HEK293 (cell line): ENCODE data around the gene BCL6B.

Experiments
- CTCF ChIA-PET: fragments of 350-600 bp; formaldehyde crosslinking; extraction: SDS; loops from one replicate; lab custom pipeline; 2021; ENCODE audit warnings: antibody characterized with exemption; lab: Yijun Ruan, JAX
- POLR2A ChIA-PET: fragments of 300-600 bp; formaldehyde crosslinking; extraction: SDS; loops from one replicate; lab custom pipeline; 2020; ENCODE audit warnings: antibody characterized with exemption, inconsistent platforms; lab: Yijun Ruan, JAX
- H3K27ac ChIP-seq: fragments of 200-500 bp; sonication (Bioruptor generic); 2 replicates; pipeline ENCODE4 v1.5.1; 2014; ENCODE audit warnings: low read depth, low read length, control low read depth, inconsistent platforms; ENCODE audit errors: extremely low read depth
- H3K36me3 ChIP-seq, 2 experiments: fragments of 200-500 bp in 1 of 2; sonication (Bioruptor generic) in 1 of 2; 1 replicate in 1 of 2; 2 replicates in 1 of 2; pipeline ENCODE4 v1.5.1; 2014 to 2017; ENCODE audit warnings: inconsistent platforms in 2 of 2, low read length in 2 of 2; ENCODE audit not compliant: control insufficient read depth in 2 of 2, insufficient read depth in 1 of 2
- H3K4me1 ChIP-seq: fragments of 200-500 bp; sonication (Bioruptor generic); 2 replicates; pipeline ENCODE4 v1.5.1; 2014; ENCODE audit warnings: mild to moderate bottlenecking, low read length, inconsistent platforms; ENCODE audit not compliant: control insufficient read depth, insufficient read depth
- H3K4me3 ChIP-seq: 2 replicates; pipeline ENCODE4 v1.5.1; 2011; ENCODE audit warnings: low read depth, mild to moderate bottlenecking, control low read depth, low read length, moderate library complexity
- H3K9me3 ChIP-seq: fragments of 200-500 bp; sonication (Bioruptor generic); 2 replicates; pipeline ENCODE4 v1.5.1; 2014; ENCODE audit warnings: low read depth, low read length, inconsistent platforms; ENCODE audit not compliant: control insufficient read depth, insufficient read depth
- BCL11B ChIP-seq: fragments of 450-650 bp; formaldehyde crosslinking; IDR thresholded peaks from 2 replicates; pipeline ENCODE4 v1.5.1; 2016; ENCODE audit warnings: low read depth, missing biosample characterization, missing genetic modification characterization
- GFI1B ChIP-seq: fragments of 450-650 bp; formaldehyde crosslinking; IDR thresholded peaks from 2 replicates; pipeline ENCODE4 v1.5.1; 2016; ENCODE audit warnings: missing biosample characterization, missing genetic modification characterization
- HIC1 ChIP-seq: fragments of 450-650 bp; formaldehyde crosslinking; IDR thresholded peaks from 2 replicates; pipeline ENCODE4 v1.5.1; 2016; ENCODE audit warnings: missing biosample characterization, missing genetic modification characterization
- INSM2 ChIP-seq: fragments of 450-650 bp; formaldehyde crosslinking; IDR thresholded peaks from 2 replicates; pipeline ENCODE4 v1.5.1; 2016; ENCODE audit warnings: missing biosample characterization, missing genetic modification characterization
- SETDB1 ChIP-seq: IDR thresholded peaks from one replicate; pipeline ENCODE4 v1.6.1; 2017; ENCODE audit warnings: mild to moderate bottlenecking, low read length, moderate library complexity, mixed read lengths; ENCODE audit not compliant: insufficient read length
- ZBTB17 ChIP-seq: fragments of 450-650 bp; formaldehyde crosslinking; IDR thresholded peaks from 2 replicates; pipeline ENCODE4 v1.5.1; 2016; ENCODE audit warnings: missing biosample characterization, missing genetic modification characterization
- ZNF10 ChIP-seq: fragments of 450-650 bp; formaldehyde crosslinking; IDR thresholded peaks from 2 replicates; pipeline ENCODE4 v1.5.1; 2017; ENCODE audit warnings: missing biosample characterization, missing genetic modification characterization
- ZNF140 ChIP-seq: fragments of 450-650 bp; formaldehyde crosslinking; IDR thresholded peaks from 2 replicates; pipeline ENCODE4 v1.5.1; 2016; ENCODE audit warnings: missing biosample characterization, missing genetic modification characterization
- ZNF394 ChIP-seq: fragments of 450-650 bp; formaldehyde crosslinking; IDR thresholded peaks from 2 replicates; pipeline ENCODE4 v1.5.1; 2016; ENCODE audit warnings: missing biosample characterization, missing genetic modification characterization, mild to moderate bottlenecking, moderate library complexity, borderline replicate concordance
- ZNF518A ChIP-seq: fragments of 450-650 bp; formaldehyde crosslinking; conservative IDR thresholded peaks from 2 replicates; pipeline ENCODE4 v1.5.1; 2016; ENCODE audit warnings: low read depth, missing biosample characterization, missing genetic modification characterization
- ZNF692 ChIP-seq: fragments of 450-650 bp; formaldehyde crosslinking; IDR thresholded peaks from 2 replicates; pipeline ENCODE4 v1.5.1; 2016; ENCODE audit warnings: missing biosample characterization, missing genetic modification characterization
- ZNF776 ChIP-seq: fragments of 450-650 bp; formaldehyde crosslinking; IDR thresholded peaks from 2 replicates; pipeline ENCODE4 v1.5.0; 2017; ENCODE audit warnings: missing biosample characterization, missing genetic modification characterization, borderline replicate concordance
- ZXDB ChIP-seq: fragments of 450-650 bp; formaldehyde crosslinking; IDR thresholded peaks from 2 replicates; pipeline ENCODE4 v1.5.1; 2016; ENCODE audit warnings: missing biosample characterization, missing genetic modification characterization

BCL6B gene

GRCh38 chr17:7064261-7064660 is 41.4 kb downstream of the BCL6B start (continued):
- no peak for TF ChIP-seq ZNF692 (tag by site-specific recombination)

- CTCF ChIA-PET, result no interaction called here
- TF ChIP-seq SETDB1 (no peak), HIC1 (tag by site-specific recombination) (no peak), ZXDB (tag by site-specific recombination) (no peak), ZNF776 (tag by site-specific recombination) (no peak), INSM2 (tag by site-specific recombination) (no peak), GFI1B (tag by site-specific recombination) (no peak), ZNF518A (tag by site-specific recombination) (no peak)
- no peaks in the 10 kb centered on the region for H3K36me3 ChIP-seq
- H3K4me1 ChIP-seq, result no peaks in the 10 kb centered on the region
- H3K4me3 ChIP-seq, result no peak overlapping the region
- POLR2A ChIA-PET, result no interaction called here
- H3K9me3 ChIP-seq, result no peaks in the 10 kb centered on the region
- no peak overlapping the region for H3K27ac ChIP-seq
Observed at GRCh38 chr17:7067198-7067597, 44.3 kb downstream of the BCL6B start.

- TF ChIP-seq ZNF394 (tag by site-specific recombination), result no peak
- TF ChIP-seq SETDB1, result peak; percentile 66
- no peak for TF ChIP-seq ZBTB17 (tag by site-specific recombination)
- TF ChIP-seq ZNF140, result no peak
- TF ChIP-seq BCL11B (tag by site-specific recombination), result no peak
- TF ChIP-seq ZNF10 (tag by site-specific recombination), result no peak
Observed at GRCh38 chr17:7068268-7068667, 45.4 kb downstream of the BCL6B start.

More at GRCh38 chr17:7068268-7068667, 45.4 kb downstream of the BCL6B start:
- no peaks in the 10 kb centered on the region for H3K9me3 ChIP-seq
- no peak overlapping the region for H3K4me3 ChIP-seq
- no peak overlapping the region for H3K27ac ChIP-seq
- ChIA-PET CTCF (no interaction called here), POLR2A (no interaction called here)
- no peaks in the 10 kb centered on the region for H3K4me1 ChIP-seq
- no peaks in the 10 kb centered on the region for H3K36me3 ChIP-seq
